Activated naive CD8-positive, alpha-beta T cell treated with anti-CD3 and anti-CD28 coated beads, Interleukin-2, amount 10 ng/mL, durations not matched to agents 7 days and 5 days (primary cell): ENCODE measurements around the gene FAM186B. TPM values are rescaled to one million over a fixed set of nuclear protein-coding genes. Genes with fewer than 3 reads are reported as not detected.

Source experiments
- ATAC-seq: fragments of 150-1000 bp; cut with Tn5 transposase; one replicate; pipeline ENCODE4 v1.10.0; 2021; ENCODE audit warnings: low read depth, moderate library complexity
- POLR2A ChIA-PET: fragments of 350-600 bp; sonication (Branson Sonifier 250); formaldehyde crosslinking; loops from one replicate; lab custom pipeline; 2021; ENCODE audit warnings: antibody characterized with exemption; lab: Charles Lee
- DNase-seq: peaks from one replicate; pipeline ENCODE4 v3.0.0; 2021
- H3K27ac Mint-ChIP-seq: one replicate; pipeline ENCODE4 v1.8.0; 2022; ENCODE audit warnings: mild to moderate bottlenecking, mixed read lengths
- H3K27me3 Mint-ChIP-seq: one replicate; pipeline ENCODE4 v1.8.0; 2022; ENCODE audit warnings: mild to moderate bottlenecking, moderate library complexity, mixed read lengths
- H3K36me3 Mint-ChIP-seq: one replicate; pipeline ENCODE4 v1.8.0; 2021; ENCODE audit warnings: mild to moderate bottlenecking, mixed read lengths
- H3K4me1 Mint-ChIP-seq: one replicate; pipeline ENCODE4 v1.8.0; 2021; ENCODE audit warnings: mixed read lengths
- H3K4me3 Mint-ChIP-seq: one replicate; pipeline ENCODE4 v1.8.0; 2022; ENCODE audit warnings: mild to moderate bottlenecking, moderate library complexity, mixed read lengths
- H3K9me3 Mint-ChIP-seq: one replicate; pipeline ENCODE4 v1.8.0; 2021; ENCODE audit warnings: mixed read lengths
- total RNA-seq, 2 experiments: library from RNA; stranded (reverse); gene quantifications; one replicate each; pipeline ENCODE4 v1.2.3, GENCODE V29; 2021

FAM186B gene
- total RNA-seq, 2 experiments from 2014 or later: 0.11 to 0.20 TPM

- Mint-ChIP-seq H3K4me1 (peaks cover 17% of the 10 kb centered on the region), H3K27me3 (no peaks in the 10 kb centered on the region), H3K4me3 (no peak overlapping the region), H3K9me3 (no peaks in the 10 kb centered on the region), H3K36me3 (peaks cover 3% of the 10 kb centered on the region), H3K27ac (no peak overlapping the region)
- DNase-seq (no peak), ATAC-seq (no peak)
- POLR2A ChIA-PET: interaction anchor here (0.6 to 1.4 kb wide), 5 partner anchors 8 to 108 kb away, joined by 3 to 5 read pairs (median 3); partner anchors contain the start of genes FMNL3 and TMBIM6
Measured at GRCh38 chr12:49632986-49633702, 27.7 kb upstream of the FAM186B start.

- Mint-ChIP-seq H3K4me1 (peaks cover 17% of the 10 kb centered on the region), H3K9me3 (no peaks in the 10 kb centered on the region), H3K4me3 (no peak overlapping the region), H3K27me3 (no peaks in the 10 kb centered on the region), H3K36me3 (peaks cover 1% of the 10 kb centered on the region), H3K27ac (no peak overlapping the region)
- DNase-seq: no peak
- no peak for ATAC-seq
- POLR2A ChIA-PET: interaction anchor here (1.4 kb wide), 1 partner anchor 9 kb away, joined by 3 read pairs; no protein-coding TSS in a partner anchor
Measured at GRCh38 chr12:49632401-49632800, 27.0 kb upstream of the FAM186B start.

- Mint-ChIP-seq H3K27me3 (no peaks in the 10 kb centered on the region), H3K36me3 (no peaks in the 10 kb centered on the region), H3K4me3 (no peak overlapping the region), H3K4me1 (peaks cover 10% of the 10 kb centered on the region), H3K9me3 (no peaks in the 10 kb centered on the region), H3K27ac (no peak overlapping the region)
- ATAC-seq (no peak), DNase-seq (no peak)
- POLR2A ChIA-PET: no interaction called here
Measured at GRCh38 chr12:49631336-49631907, 26.0 kb upstream of the FAM186B start.

- POLR2A ChIA-PET: interaction anchor here (0.5 kb wide), 1 partner anchor 20 kb away, joined by 4 read pairs; no protein-coding TSS in a partner anchor
- no peaks in the 10 kb centered on the region for H3K36me3 Mint-ChIP-seq
- no peaks in the 10 kb centered on the region for H3K9me3 Mint-ChIP-seq
- H3K27ac Mint-ChIP-seq: no peak overlapping the region
- peaks cover 10% of the 10 kb centered on the region for H3K4me1 Mint-ChIP-seq
- no peak overlapping the region for H3K4me3 Mint-ChIP-seq
- ATAC-seq (no peak), DNase-seq (no peak)
- H3K27me3 Mint-ChIP-seq: no peaks in the 10 kb centered on the region
Measured at GRCh38 chr12:49627752-49628360, 22.4 kb upstream of the FAM186B start.

- Mint-ChIP-seq H3K36me3 (no peaks in the 10 kb centered on the region), H3K27me3 (no peaks in the 10 kb centered on the region), H3K4me3 (no peak overlapping the region), H3K27ac (no peak overlapping the region), H3K4me1 (peaks cover 16% of the 10 kb centered on the region), H3K9me3 (no peaks in the 10 kb centered on the region)
- ATAC-seq: no peak
- POLR2A ChIA-PET: no interaction called here
- DNase-seq: no peak
Measured at GRCh38 chr12:49626836-49627235, 21.4 kb upstream of the FAM186B start.

GRCh38 chr12:49626169-49626835 is 20.9 kb upstream of the FAM186B start:
- DNase-seq (no peak), ATAC-seq (no peak)
- H3K4me1 Mint-ChIP-seq: peaks cover 21% of the 10 kb centered on the region
- H3K36me3 Mint-ChIP-seq: no peaks in the 10 kb centered on the region
- POLR2A ChIA-PET: no interaction called here
- no peaks in the 10 kb centered on the region for H3K9me3 Mint-ChIP-seq
- H3K4me3 Mint-ChIP-seq: no peak overlapping the region
- peaks cover 4% of the 10 kb centered on the region for H3K27me3 Mint-ChIP-seq
- H3K27ac Mint-ChIP-seq: no peak overlapping the region

- ATAC-seq (no peak), DNase-seq (no peak)
- Mint-ChIP-seq H3K4me1 (peaks cover 23% of the 10 kb centered on the region), H3K9me3 (no peaks in the 10 kb centered on the region), H3K27me3 (peaks cover 15% of the 10 kb centered on the region), H3K36me3 (no peaks in the 10 kb centered on the region), H3K27ac (no peak overlapping the region), H3K4me3 (peak overlapping the region; percentile 35)
- POLR2A ChIA-PET: no interaction called here
Measured at GRCh38 chr12:49624921-49625577, 19.6 kb upstream of the FAM186B start.

GRCh38 chr12:49623142-49623904 is 17.9 kb upstream of the FAM186B start, which contains the start of gene PRPF40B:
Gene PRPF40B (plus strand): TSS chr12:49623561. CDS start chr12:49623591, 30 bp downstream.
- peak within 1 kb of the TSS; percentile 85 for H3K4me3 Mint-ChIP-seq
- DNase-seq (peak; percentile 92), ATAC-seq (peak; percentile 83)
- H3K9me3 Mint-ChIP-seq: no peaks in the 10 kb centered on the region
- H3K36me3 Mint-ChIP-seq: no peaks in the 10 kb centered on the region
- H3K4me1 Mint-ChIP-seq: peaks cover 23% of the 10 kb centered on the region
- POLR2A ChIA-PET: interaction anchor here (0.6 to 3.2 kb wide), 21 partner anchors 15 to 492 kb away, joined by 3 to 18 read pairs (median 5); partner anchors contain the start of genes MCRS1, SPATS2, TMBIM6 and TUBA1B
- peak within 1 kb of the TSS; percentile 82 for H3K27ac Mint-ChIP-seq
- peaks cover 28% of the 10 kb centered on the region for H3K27me3 Mint-ChIP-seq

- H3K27me3 Mint-ChIP-seq: peaks cover 32% of the 10 kb centered on the region
- H3K36me3 Mint-ChIP-seq: no peaks in the 10 kb centered on the region
- H3K27ac Mint-ChIP-seq: peak overlapping the region; percentile 82
- POLR2A ChIA-PET: interaction anchor here (0.6 to 3.2 kb wide), 26 partner anchors 11 to 1737 kb away, joined by 3 to 18 read pairs (median 4); partner anchors contain the start of genes MCRS1, SPATS2, TMBIM6 and TUBA1B
- peak; percentile 75 for DNase-seq
- peaks cover 23% of the 10 kb centered on the region for H3K4me1 Mint-ChIP-seq
- ATAC-seq: peak; percentile 50
- H3K4me3 Mint-ChIP-seq: peak overlapping the region; percentile 85
- H3K9me3 Mint-ChIP-seq: no peaks in the 10 kb centered on the region
Measured at GRCh38 chr12:49622501-49623141, 17.2 kb upstream of the FAM186B start.

GRCh38 chr12:49621651-49622500 is 16.4 kb upstream of the FAM186B start:
- Mint-ChIP-seq H3K4me1 (peaks cover 23% of the 10 kb centered on the region), H3K9me3 (no peaks in the 10 kb centered on the region), H3K27ac (peak overlapping the region; percentile 82), H3K27me3 (peaks cover 36% of the 10 kb centered on the region), H3K4me3 (peak overlapping the region; percentile 85), H3K36me3 (no peaks in the 10 kb centered on the region)
- peak; percentile 40 for ATAC-seq
- peak; percentile 64 for DNase-seq
- POLR2A ChIA-PET: interaction anchor here (0.5 to 3.2 kb wide), 14 partner anchors 11 to 1736 kb away, joined by 3 to 18 read pairs (median 4); partner anchors contain the start of genes MCRS1, SPATS2 and TMBIM6

- H3K9me3 Mint-ChIP-seq: no peaks in the 10 kb centered on the region
- no peak for ATAC-seq
Measured at GRCh38 chr12:49619286-49619685, 13.8 kb upstream of the FAM186B start.

More at GRCh38 chr12:49619286-49619685, 13.8 kb upstream of the FAM186B start:
- Mint-ChIP-seq H3K4me3 (no peak overlapping the region), H3K27me3 (peaks cover 40% of the 10 kb centered on the region), H3K36me3 (peaks cover 2% of the 10 kb centered on the region), H3K4me1 (peaks cover 26% of the 10 kb centered on the region), H3K27ac (no peak overlapping the region)
- POLR2A ChIA-PET: interaction anchor here (0.7 to 0.9 kb wide), 5 partner anchors 15 to 261 kb away, joined by 3 to 4 read pairs (median 3); no protein-coding TSS in a partner anchor
- DNase-seq: no peak
